ENCODE results near the gene CXCL13. TPM values are rescaled to one million over a fixed set of nuclear protein-coding genes. Genes with fewer than 3 reads are reported as not detected.
"Not testable (repeated sequence)": the region's sequence is repeated elsewhere in the genome, so short reads cannot be mapped to it uniquely, and the experiment has no call there.

Gene CXCL13
- not detected in 2 replicates for total RNA-seq (ENCODE audit: low replicate concordance)

- no peak within 1 kb of the TSS for H3K4me3 ChIP-seq (ENCODE audit: low read depth, low read length)
- no peak for TF ChIP-seq CTCF (IDR thresholded peaks at IDR 0.05; ENCODE audit: insufficient read depth, low read length)
- no peak for DNase-seq (ENCODE audit: low read depth)
These were observed at the start of gene CXCL13 for GRCh38 chr4:77605210-77605902. CXCL13 (plus strand) TSS chr4:77605820; CDS start chr4:77605866, 46 bp downstream.

- TF ChIP-seq CTCF (IDR thresholded peaks at IDR 0.05; ENCODE audit: insufficient read depth, low read length): no peak
- H3K4me3 ChIP-seq (ENCODE audit: low read depth, low read length): no peak overlapping the region
- no peak for DNase-seq (ENCODE audit: low read depth)
These were observed 45.5 kb upstream of the CXCL13 start for GRCh38 chr4:77560170-77560569.

GRCh38 chr4:77561720-77562119 lies 43.9 kb upstream of the CXCL13 start:
- not testable (repeated sequence) for H3K4me3 ChIP-seq (ENCODE audit: low read depth, low read length); DNase-seq (ENCODE audit: low read depth)

GRCh38 chr4:77564231-77564630 lies 41.4 kb upstream of the CXCL13 start:
- no peak for DNase-seq (ENCODE audit: low read depth)
- TF ChIP-seq CTCF (IDR thresholded peaks at IDR 0.05; ENCODE audit: insufficient read depth, low read length): no peak
- H3K4me3 ChIP-seq (ENCODE audit: low read depth, low read length): no peak overlapping the region

- no peak for DNase-seq (ENCODE audit: low read depth)
- no peak for TF ChIP-seq CTCF (IDR thresholded peaks at IDR 0.05; ENCODE audit: insufficient read depth, low read length)
- H3K4me3 ChIP-seq (ENCODE audit: low read depth, low read length): no peak overlapping the region
These were observed 39.5 kb upstream of the CXCL13 start for GRCh38 chr4:77566148-77566547.

- no peak for DNase-seq (ENCODE audit: low read depth)
- H3K4me3 ChIP-seq (ENCODE audit: low read depth, low read length): no peak overlapping the region
- TF ChIP-seq CTCF (IDR thresholded peaks at IDR 0.05; ENCODE audit: insufficient read depth, low read length): no peak
These were observed 38.1 kb upstream of the CXCL13 start for GRCh38 chr4:77567549-77567948.

- not testable (repeated sequence) for H3K4me3 ChIP-seq (ENCODE audit: low read depth, low read length); DNase-seq (ENCODE audit: low read depth)
These were observed 35.0 kb upstream of the CXCL13 start for GRCh38 chr4:77570508-77571214.

GRCh38 chr4:77576351-77576750 lies 29.3 kb upstream of the CXCL13 start:
- TF ChIP-seq CTCF (IDR thresholded peaks at IDR 0.05; ENCODE audit: insufficient read depth, low read length): no peak
- DNase-seq (ENCODE audit: low read depth): peak; percentile 56
- H3K4me3 ChIP-seq (ENCODE audit: low read depth, low read length): no peak overlapping the region
